ENCODE measurements around the gene ZNF865. TPM values are rescaled to one million over a fixed set of nuclear protein-coding genes. Genes with fewer than 3 reads are reported as not detected.

Gene ZNF865
- total RNA-seq, 1 experiment from 2014 or later, result 5.5 TPM

DNA sequence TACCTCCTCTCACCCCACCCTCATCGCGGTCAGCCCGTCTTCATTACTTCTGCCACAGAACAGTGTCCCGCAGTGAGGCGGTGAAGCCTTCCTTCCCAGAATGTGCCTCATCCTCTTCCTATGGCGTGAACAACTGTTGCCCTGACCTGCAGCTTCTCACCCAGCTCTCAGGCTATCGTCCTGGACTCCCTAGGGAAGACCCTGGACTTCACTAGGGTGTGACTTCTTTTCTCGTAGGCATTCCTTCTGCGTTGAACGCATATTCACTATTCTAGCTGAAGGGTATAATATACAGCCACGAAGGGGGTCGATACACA is 982 bp downstream of the ZNF865 start:
- ChIA-PET POLR2A (ENCODE audit: unreplicated experiment) (interaction anchor here (0.5 to 0.9 kb wide), 3 partner anchors 23 to 267 kb away, joined by 3 to 15 read pairs (median 5); partner anchors contain the start of gene KMT5C), CTCF (interaction anchor here (0.5 to 2.8 kb wide), 11 partner anchors 18 to 460 kb away, joined by 3 to 12 read pairs (median 4); partner anchors contain the start of genes ISOC2 and ZNF784)
- Histone ChIP-seq H3K27me3 (ENCODE audit: low read length) (no peaks in the 10 kb centered on the region), H3F3A (ENCODE audit: low read length, unreplicated experiment) (peaks cover 6% of the 10 kb centered on the region), H3K27ac (ENCODE audit: low read length) (no peak overlapping the region), H3K9ac (ENCODE audit: low read length) (peak overlapping the region; percentile 93), H2AFZ (ENCODE audit: low read length) (peak overlapping the region; percentile 36), H4K20me1 (ENCODE audit: low read length) (no peaks in the 10 kb centered on the region), H3K79me2 (ENCODE audit: low read length) (peaks cover 26% of the 10 kb centered on the region), H3K4me3 (ENCODE audit: low read length) (peak overlapping the region; percentile 82), H3K9me3 (ENCODE audit: low read length) (no peaks in the 10 kb centered on the region), H3K9me2 (replicated peaks; ENCODE audit: low read length) (no peaks in the 10 kb centered on the region), H3K4me2 (ENCODE audit: low read length) (peak overlapping the region; percentile 87), H3K4me1 (ENCODE audit: insufficient read depth, low read length) (peaks cover 16% of the 10 kb centered on the region), H3K36me3 (ENCODE audit: low read depth, low read length) (no peaks in the 10 kb centered on the region)
- DNase-seq, result no peak
- BruUV-seq (replicated peaks), result no TSS peak
- no peak for ATAC-seq
- intact Hi-C loops (cut with micrococcal nuclease), result loop anchor here (1.0 kb wide), 1 partner anchor 89 kb away; no protein-coding TSS in a partner anchor
- TF ChIP-seq EZH2 (IDR thresholded peaks at IDR 0.05; ENCODE audit: low read length, unreplicated experiment) (no peak), EZH2phosphoT487 (IDR thresholded peaks at IDR 0.05; ENCODE audit: borderline replicate concordance, low read length) (no peak)
- TF ChIP-seq, protein P1, sequence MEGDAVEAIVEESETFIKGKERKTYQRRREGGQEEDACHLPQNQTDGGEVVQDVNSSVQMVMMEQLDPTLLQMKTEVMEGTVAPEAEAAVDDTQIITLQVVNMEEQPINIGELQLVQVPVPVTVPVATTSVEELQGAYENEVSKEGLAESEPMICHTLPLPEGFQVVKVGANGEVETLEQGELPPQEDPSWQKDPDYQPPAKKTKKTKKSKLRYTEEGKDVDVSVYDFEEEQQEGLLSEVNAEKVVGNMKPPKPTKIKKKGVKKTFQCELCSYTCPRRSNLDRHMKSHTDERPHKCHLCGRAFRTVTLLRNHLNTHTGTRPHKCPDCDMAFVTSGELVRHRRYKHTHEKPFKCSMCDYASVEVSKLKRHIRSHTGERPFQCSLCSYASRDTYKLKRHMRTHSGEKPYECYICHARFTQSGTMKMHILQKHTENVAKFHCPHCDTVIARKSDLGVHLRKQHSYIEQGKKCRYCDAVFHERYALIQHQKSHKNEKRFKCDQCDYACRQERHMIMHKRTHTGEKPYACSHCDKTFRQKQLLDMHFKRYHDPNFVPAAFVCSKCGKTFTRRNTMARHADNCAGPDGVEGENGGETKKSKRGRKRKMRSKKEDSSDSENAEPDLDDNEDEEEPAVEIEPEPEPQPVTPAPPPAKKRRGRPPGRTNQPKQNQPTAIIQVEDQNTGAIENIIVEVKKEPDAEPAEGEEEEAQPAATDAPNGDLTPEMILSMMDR (conservative IDR thresholded peaks at IDR 0.05; ENCODE audit: low read depth, low read length), result no peak

DNA sequence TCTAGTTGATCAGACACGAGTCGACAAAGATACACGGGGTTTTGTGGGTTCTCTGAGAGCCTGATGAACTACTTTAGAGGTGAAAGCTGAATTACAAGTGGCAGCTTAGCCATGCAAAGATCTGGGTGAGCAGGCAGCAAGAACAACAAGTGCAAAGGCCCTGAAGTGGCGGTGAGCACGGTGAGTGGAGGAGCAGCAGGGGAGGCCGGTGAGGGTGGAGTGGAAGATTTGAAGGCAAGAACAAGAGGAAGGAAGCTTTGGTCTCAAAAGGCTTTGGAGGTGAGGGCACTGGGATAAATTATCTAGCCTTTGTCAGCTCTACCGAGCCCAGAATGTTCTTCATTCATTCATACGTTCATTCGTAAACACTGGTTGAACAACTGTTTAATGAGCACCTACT is 1.4 kb downstream of the ZNF865 start:
- no peak for DNase-seq
- Histone ChIP-seq H3K9ac (ENCODE audit: low read length) (peak overlapping the region; percentile 93), H3K9me2 (replicated peaks; ENCODE audit: low read length) (no peaks in the 10 kb centered on the region), H4K20me1 (ENCODE audit: low read length) (no peaks in the 10 kb centered on the region; the same call in 1 of the 2 replicates), H2AFZ (ENCODE audit: low read length) (peak overlapping the region; percentile 36; the same call in 1 of the 2 replicates), H3K4me1 (ENCODE audit: insufficient read depth, low read length) (peaks cover 16% of the 10 kb centered on the region), H3K9me3 (ENCODE audit: low read length) (no peaks in the 10 kb centered on the region), H3K79me2 (ENCODE audit: low read length) (peaks cover 30% of the 10 kb centered on the region), H3K4me3 (ENCODE audit: low read length) (peak overlapping the region; percentile 82), H3K27me3 (ENCODE audit: low read length) (no peaks in the 10 kb centered on the region), H3F3A (ENCODE audit: low read length, unreplicated experiment) (peaks cover 6% of the 10 kb centered on the region), H3K4me2 (ENCODE audit: low read length) (peak overlapping the region; percentile 87), H3K27ac (ENCODE audit: low read length) (no peak overlapping the region), H3K36me3 (ENCODE audit: low read depth, low read length) (no peaks in the 10 kb centered on the region)
- ChIA-PET POLR2A (ENCODE audit: unreplicated experiment) (interaction anchor here (0.5 to 0.9 kb wide), 2 partner anchors 24 to 267 kb away, joined by 5 to 15 read pairs; partner anchors contain the start of gene KMT5C), CTCF (interaction anchor here (0.5 to 2.8 kb wide), 11 partner anchors 17 to 460 kb away, joined by 3 to 12 read pairs (median 4); partner anchors contain the start of genes ISOC2 and ZNF784)
- BruUV-seq (replicated peaks), result TSS peak; percentile 34
- intact Hi-C loops (cut with micrococcal nuclease), result loop anchor here (1.0 kb wide), 1 partner anchor 90 kb away; no protein-coding TSS in a partner anchor
- TF ChIP-seq EZH2phosphoT487 (IDR thresholded peaks at IDR 0.05; ENCODE audit: borderline replicate concordance, low read length) (no peak), EZH2 (IDR thresholded peaks at IDR 0.05; ENCODE audit: low read length, unreplicated experiment) (no peak)
- TF ChIP-seq, protein P1 (conservative IDR thresholded peaks at IDR 0.05; ENCODE audit: low read depth, low read length), result no peak
- no peak for ATAC-seq

DNA sequence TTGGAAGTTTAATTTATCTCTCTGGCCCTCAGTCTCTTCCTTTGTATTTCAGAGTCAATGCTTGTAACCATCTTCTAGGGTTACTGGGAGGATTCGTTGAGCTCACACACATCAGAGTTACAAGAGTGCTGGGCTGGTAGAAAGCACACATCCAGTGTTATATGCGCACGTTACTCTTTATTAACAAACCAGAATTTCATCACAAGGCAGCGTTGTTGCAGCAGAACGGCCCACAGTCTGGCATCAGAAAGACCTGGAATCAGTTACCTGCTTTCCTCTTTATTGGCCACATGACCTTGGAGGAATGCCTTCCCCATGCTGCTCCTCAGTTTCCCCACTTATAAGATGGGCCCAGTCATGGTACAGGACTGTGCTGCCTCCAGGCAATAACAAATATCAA is 3.9 kb downstream of the ZNF865 start:
- Histone ChIP-seq H3K27me3 (ENCODE audit: low read length) (no peaks in the 10 kb centered on the region), H3K79me2 (ENCODE audit: low read length) (peaks cover 31% of the 10 kb centered on the region), H3K36me3 (ENCODE audit: low read depth, low read length) (no peaks in the 10 kb centered on the region), H3K4me2 (ENCODE audit: low read length) (no peak overlapping the region), H3K9ac (ENCODE audit: low read length) (no peak overlapping the region), H3K4me1 (ENCODE audit: insufficient read depth, low read length) (peaks cover 15% of the 10 kb centered on the region), H3K27ac (ENCODE audit: low read length) (no peak overlapping the region), H3K9me2 (replicated peaks; ENCODE audit: low read length) (no peaks in the 10 kb centered on the region), H3K4me3 (ENCODE audit: low read length) (no peak overlapping the region), H4K20me1 (ENCODE audit: low read length) (no peaks in the 10 kb centered on the region; the same call in 1 of the 2 replicates), H2AFZ (ENCODE audit: low read length) (no peak overlapping the region), H3K9me3 (ENCODE audit: low read length) (no peaks in the 10 kb centered on the region), H3F3A (ENCODE audit: low read length, unreplicated experiment) (peaks cover 6% of the 10 kb centered on the region)
- POLR2A ChIA-PET (ENCODE audit: unreplicated experiment), result no interaction called here
- CTCF ChIA-PET, result no interaction called here
- DNase-seq, result no peak
- ATAC-seq, result no peak
- TF ChIP-seq EZH2 (IDR thresholded peaks at IDR 0.05; ENCODE audit: low read length, unreplicated experiment), result no peak
- TF ChIP-seq EZH2phosphoT487 (IDR thresholded peaks at IDR 0.05; ENCODE audit: borderline replicate concordance, low read length), result no peak
- TF ChIP-seq, protein P1 (conservative IDR thresholded peaks at IDR 0.05; ENCODE audit: low read depth, low read length), result no peak
- intact Hi-C loops (cut with micrococcal nuclease), result no loop called here
- BruUV-seq (replicated peaks), result no TSS peak

Measured in PC-3 (cell line).